SU-DHL-6 (cell line): ENCODE measurements around the gene BICC1.

Source experiments
- EZH2phosphoT487 ChIP-seq: fragments of 200-600 bp; sonication (generic), shearing (Covaris generic); conservative IDR thresholded peaks from 2 replicates; pipeline ENCODE4 v1.6.1; 2018; ENCODE audit warnings: mild to moderate bottlenecking, antibody characterized with exemption, low read length, moderate library complexity, mixed read lengths
- TF ChIP-seq, protein P1 (sequence below): fragments of 200-600 bp; sonication (generic); IDR thresholded peaks from one replicate; pipeline ENCODE4 v1.5.1; 2017; ENCODE audit warnings: antibody characterized with exemption, mild to moderate bottlenecking, low read length, moderate library complexity; ENCODE audit not compliant: insufficient read depth, poor library complexity, severe bottlenecking

DNA sequence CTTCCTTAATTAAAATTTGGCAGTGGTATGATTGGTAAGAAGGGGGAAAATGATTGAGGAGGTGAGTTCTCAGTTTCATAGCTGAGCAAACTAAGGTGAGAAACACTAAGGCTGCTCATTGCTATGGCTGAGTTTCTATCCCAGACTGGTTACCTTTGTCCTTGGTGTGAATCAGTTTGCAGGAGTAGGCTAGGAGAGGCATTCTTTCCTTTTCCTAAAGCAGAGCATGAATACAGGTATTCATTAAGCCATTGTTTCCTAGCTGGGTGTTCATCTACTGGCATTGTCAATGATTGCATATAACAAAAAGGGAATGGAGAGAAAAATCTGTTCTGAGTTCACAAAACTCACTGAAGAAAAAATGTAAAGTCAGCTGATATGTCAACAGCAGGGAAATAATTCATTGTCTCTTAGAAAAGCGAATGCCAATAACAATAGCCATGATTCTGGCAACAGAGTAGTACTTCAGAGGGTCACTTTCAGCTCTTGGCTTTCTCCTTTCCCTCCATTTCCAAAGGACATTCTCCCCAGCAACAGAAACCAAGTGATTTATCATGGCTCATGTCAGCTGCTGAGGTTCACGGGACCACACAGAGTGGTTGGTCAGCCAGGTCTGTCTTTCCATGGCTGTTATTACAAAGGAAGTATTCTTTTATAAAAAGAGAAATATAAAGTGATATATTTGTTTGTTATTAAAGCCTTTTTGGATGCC, 234.0 kb downstream of the BICC1 start:
- TF ChIP-seq, protein P1, sequence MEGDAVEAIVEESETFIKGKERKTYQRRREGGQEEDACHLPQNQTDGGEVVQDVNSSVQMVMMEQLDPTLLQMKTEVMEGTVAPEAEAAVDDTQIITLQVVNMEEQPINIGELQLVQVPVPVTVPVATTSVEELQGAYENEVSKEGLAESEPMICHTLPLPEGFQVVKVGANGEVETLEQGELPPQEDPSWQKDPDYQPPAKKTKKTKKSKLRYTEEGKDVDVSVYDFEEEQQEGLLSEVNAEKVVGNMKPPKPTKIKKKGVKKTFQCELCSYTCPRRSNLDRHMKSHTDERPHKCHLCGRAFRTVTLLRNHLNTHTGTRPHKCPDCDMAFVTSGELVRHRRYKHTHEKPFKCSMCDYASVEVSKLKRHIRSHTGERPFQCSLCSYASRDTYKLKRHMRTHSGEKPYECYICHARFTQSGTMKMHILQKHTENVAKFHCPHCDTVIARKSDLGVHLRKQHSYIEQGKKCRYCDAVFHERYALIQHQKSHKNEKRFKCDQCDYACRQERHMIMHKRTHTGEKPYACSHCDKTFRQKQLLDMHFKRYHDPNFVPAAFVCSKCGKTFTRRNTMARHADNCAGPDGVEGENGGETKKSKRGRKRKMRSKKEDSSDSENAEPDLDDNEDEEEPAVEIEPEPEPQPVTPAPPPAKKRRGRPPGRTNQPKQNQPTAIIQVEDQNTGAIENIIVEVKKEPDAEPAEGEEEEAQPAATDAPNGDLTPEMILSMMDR, result no peak
- no peak for TF ChIP-seq EZH2phosphoT487
